Inflammatory macrophage (primary cell): Measurements from ENCODE around the gene CYP2D6.
"Not testable (repeated sequence)": the region's sequence is repeated elsewhere in the genome, so short reads cannot be mapped to it uniquely, and the experiment has no call there.

Experiments
- DNase-seq, 2 donors: peaks; one replicate each; pipeline ENCODE4 v3.0.0-alpha.2; 2020 to 2022

CYP2D6 gene

DNA sequence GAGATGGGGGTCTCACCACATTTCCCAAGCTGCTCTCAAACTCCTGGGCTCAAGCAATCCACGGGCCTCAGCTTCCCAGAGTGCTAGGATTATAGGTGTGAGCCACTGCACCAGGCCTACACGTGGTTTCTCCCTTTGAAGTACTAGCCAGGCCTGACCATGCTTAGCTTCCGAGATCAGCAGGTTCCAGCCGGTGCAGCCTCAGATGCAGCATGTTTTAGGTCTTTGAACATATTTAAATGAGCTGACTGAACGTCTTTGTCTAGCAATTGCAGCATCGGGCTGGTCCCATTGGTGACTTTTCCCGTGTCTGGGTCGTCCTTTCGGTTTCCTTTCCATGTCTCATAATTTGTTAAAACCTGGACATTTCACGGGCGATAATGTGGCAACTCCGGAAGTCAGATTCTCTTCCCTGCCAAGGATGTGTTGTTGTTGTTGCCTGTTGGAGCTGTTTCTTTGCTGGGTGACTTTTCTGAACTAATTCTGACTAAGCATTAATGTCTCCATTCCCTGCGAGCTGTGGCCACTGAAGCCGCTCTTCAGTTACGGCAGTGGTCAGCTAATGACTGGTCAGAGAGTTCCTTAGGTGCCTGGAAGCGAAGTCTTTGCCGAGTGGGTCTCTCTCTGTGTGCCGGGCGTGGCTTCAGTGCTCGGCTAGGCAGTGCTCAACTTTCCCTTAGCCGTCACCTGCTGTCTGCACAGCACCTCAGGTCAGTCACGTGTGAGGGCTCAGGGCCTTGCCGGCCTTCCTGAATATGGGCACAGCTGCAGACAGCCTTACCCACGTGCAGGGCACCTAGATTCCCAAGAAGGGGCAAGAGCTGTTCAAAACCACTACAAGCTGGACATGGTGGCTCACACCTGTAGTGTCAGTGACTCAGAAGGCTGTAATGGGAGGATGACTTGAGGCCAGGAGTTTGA, 3.8 kb upstream of the CYP2D6 start:
- DNase-seq = no peak

DNA sequence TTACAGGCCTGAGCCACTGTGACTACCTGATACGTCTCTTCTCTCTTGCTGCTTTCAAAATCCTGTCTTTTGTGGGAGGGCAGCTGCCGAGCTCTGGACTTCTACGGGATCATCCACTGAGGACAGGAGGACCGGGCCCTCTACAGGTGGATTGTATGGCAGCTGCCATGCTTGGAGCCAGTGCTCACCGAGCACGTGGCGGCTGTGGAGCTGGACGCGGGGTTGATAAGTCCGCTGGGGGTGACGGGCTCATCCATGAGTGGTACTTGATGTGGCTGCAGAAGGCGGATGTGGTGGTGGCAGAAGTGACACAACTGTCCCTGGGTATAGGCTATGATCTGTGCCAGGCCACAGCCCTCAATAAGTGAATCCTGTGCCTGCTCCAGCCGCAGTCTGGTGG, 1.8 kb upstream of the CYP2D6 start:
- DNase-seq = no peak

DNA sequence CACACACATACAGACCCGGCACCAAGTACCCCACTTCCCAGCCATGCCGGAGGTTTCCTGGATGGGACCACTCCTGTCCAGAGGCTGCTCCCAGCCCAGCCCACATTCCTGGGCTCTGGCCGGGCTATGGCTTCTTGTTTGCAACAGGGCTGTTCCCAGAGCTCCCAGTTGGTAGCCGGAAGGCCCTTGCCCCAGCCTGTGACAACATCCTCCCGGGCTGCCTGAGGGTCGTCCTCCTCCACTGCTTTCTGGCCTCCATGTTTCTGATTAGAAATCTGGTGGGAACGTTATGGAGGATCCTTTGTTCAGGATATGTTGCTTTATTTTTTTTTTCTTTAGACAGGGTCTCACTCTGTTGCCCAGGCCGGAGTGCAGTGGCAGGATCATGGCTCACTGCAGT, 952 bp upstream of the CYP2D6 start:
- no peak for DNase-seq

DNA sequence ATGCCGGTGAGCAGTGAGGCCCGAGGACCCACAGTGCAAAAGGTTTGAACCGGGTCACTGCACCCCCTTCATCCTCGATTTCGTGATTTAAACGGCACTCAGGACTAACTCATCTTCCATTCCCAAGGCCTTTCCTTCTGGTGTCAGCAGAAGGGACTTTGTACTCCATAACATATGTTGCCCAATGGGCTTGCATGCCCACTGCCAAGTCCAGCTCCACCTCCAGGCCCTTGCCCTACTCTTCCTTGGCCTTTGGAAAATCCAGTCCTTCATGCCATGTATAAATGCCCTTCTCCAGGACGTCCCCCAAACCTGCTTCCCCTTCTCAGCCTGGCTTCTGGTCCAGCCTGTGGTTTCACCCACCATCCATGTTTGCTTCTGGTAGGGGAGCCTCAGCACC, 428 bp downstream of the CYP2D6 start:
- not testable (repeated sequence) for DNase-seq

DNA sequence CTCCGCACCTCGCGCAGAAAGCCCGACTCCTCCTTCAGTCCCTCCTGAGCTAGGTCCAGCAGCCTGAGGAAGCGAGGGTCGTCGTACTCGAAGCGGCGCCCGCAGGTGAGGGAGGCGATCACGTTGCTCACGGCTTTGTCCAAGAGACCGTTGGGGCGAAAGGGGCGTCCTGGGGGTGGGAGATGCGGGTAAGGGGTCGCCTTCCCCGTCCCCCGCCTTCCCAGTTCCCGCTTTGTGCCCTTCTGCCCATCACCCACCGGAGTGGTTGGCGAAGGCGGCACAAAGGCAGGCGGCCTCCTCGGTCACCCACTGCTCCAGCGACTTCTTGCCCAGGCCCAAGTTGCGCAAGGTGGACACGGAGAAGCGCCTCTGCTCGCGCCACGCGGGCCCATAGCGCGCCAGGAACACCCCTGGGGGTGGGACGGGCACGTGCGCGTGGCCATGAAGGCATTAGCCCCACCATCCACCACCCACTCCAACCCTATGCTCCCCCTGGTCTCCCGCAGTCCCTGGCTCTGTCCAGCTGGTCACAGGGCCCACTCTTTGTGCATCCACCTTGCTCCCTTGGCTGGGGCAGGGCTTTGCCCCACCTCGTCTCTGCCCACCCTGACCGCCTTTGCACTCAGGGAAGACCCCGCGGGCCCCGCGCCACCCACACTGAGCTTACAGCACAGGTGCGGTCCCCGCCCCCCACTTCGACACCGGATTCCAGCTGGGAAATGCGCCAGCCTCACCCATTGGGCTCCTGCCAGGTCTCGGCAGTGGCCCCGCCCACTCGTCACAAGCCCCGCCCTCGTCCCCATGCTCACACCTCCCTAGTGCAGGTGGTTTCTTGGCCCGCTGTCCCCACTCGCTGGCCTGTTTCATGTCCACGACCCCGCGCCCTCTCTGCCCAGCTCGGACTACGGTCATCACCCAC, 1.6 kb downstream of the CYP2D6 start:
- DNase-seq = not testable (repeated sequence)

DNA sequence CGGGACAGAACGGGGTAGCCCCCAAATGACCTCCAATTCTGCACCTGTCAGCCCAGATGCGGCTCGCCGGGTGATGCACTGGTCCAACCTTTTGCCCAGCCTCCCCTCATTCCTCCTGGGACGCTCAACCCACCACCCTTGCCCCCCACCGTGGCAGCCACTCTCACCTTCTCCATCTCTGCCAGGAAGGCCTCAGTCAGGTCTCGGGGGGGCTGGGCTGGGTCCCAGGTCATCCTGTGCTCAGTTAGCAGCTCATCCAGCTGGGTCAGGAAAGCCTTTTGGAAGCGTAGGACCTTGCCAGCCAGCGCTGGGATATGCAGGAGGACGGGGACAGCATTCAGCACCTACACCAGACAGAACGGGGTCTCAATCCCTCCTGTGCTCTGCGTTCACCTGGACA, 2.6 kb downstream of the CYP2D6 start:
- not testable (repeated sequence) for DNase-seq

DNA sequence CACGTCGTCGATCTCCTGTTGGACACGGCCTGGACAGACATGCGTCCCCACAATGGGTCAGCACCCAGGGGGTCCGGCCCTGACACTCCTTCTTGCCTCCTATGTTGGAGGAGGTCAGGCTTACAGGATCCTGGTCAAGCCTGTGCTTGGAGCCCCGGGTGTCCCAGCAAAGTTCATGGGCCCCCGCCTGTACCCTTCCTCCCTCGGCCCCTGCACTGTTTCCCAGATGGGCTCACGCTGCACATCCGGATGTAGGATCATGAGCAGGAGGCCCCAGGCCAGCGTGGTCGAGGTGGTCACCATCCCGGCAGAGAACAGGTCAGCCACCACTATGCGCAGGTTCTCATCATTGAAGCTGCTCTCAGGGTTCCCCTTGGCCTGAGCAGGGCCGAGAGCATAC, 3.0 kb downstream of the CYP2D6 start:
- no peak for DNase-seq

DNA sequence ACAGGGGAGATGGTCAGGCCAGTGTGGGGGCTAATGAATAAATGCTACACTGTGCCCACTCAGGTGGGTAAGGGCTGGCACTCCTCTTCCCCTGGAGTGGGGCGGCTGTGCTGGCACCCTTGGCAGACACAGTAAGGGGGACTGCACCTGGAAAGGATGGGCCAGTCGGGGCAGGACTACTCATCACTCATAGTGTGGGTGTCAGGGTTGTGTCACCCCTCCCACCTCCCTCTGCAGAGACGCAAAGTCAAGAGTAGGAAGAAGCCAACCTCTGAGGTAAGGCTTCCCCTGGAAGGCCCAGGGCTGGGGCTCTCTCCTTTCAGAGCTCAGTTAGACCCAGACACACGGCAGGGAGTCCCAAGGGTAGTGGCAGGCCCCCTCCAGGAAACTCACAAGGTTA, 7.1 kb downstream of the CYP2D6 start:
- DNase-seq = not testable (repeated sequence)

DNA sequence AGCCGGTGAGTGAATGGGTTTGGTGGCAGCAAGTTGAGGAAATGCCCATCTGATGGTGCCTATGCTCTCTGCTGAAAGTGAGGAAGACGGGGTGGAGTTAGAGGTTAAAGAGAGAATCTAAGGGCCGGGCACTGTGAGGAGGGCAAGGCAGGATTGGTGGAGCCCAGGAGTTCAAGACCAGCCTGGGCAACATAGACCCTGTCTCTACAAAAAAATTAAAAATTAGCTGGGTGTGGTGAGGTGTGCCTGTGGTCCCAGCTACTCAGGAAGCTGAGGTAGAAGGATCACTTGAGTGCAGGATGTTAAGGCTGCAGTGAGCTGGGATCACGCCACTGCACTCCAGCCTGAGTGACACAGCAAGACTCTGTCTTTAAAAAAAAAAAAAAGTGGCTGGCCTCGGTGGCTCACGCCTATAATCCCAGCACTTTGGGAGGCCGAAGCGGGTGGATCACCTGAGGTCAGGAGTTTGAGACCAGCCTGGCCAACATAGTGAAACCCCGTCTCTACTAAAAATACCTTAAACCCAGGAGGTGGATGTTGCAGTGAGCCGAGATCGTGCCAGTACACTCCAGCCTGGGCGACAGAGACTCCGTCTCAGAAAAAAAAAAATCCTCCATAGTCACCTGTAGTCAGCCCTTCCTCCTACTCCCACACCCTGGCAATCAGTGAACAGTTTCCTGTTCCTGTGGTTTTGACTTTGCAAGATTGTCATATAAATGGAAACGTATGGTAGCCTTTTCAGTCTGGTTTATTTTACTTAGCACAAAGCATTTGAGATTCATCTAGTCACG, 10.2 kb downstream of the CYP2D6 start:
- DNase-seq = peak; percentile 7 to 15

DNA sequence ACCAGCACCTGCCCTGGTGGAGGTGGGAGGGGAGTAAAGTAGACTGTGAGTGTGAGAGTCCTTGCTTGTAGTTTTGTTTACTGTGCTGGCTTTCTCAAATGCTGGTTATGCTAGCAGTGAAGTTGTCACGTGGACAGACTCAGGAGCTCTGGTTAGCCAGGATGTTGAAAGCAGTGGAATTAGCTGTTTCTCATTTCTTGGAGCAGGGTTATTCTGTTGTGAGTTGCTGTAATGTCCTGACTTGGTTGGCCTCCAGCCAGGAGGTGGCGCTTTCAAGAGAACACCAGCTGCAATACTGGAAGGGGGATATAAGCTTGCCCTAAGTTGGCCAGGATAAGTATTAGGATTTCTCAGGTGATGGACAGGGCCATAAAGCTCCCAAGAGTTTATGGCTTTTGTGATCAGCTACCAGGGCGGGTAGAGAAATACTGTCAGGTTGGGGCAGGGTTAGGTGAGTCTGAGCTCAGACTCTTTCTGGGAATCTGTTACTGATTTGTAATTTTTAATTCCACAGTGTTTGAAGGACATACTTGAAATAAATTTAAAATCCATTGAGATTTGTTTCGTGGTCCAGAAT, 13.7 kb downstream of the CYP2D6 start:
- DNase-seq = no peak

DNA sequence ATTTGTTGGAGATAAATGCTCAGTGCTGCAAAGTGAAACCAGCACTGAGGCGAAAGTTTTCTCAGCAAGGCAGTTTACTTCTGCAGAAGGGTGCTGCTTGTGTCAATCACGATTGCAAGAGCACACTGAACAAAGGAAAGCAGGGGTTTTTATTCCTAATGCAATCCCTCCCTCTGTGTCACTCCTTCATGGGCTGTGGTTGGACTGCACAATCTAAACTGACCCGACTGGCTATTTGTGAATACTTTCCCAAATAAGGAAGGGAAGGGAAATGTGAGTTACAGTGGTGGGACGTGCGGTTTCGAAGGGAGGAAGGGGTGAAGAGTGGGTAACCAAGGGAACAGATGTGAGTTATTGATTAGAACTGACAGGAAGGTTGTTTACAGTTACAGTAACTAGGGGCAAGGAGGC, 15.2 kb downstream of the CYP2D6 start:
- DNase-seq = not testable (repeated sequence)

DNA sequence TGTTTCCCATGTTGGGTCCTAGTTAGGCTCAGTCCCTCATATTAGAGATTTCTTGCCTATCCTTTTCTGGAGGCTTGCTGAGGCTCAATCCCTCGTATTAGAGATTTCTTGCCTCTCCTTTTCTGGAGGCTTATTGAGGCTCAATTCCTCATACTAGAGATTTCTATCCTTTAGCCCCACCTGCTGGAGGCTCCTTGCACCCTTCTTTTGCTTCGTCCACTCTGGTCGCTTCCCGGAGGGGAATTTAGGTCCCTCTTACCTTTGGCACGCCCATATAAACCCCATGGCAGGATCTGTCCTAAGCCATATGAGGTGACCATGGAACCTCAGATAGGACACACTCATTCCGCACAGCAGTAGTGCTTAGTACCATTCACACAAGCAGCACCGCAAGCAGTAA, 15.9 kb downstream of the CYP2D6 start:
- peak; percentile 9 to 17 for DNase-seq

DNA sequence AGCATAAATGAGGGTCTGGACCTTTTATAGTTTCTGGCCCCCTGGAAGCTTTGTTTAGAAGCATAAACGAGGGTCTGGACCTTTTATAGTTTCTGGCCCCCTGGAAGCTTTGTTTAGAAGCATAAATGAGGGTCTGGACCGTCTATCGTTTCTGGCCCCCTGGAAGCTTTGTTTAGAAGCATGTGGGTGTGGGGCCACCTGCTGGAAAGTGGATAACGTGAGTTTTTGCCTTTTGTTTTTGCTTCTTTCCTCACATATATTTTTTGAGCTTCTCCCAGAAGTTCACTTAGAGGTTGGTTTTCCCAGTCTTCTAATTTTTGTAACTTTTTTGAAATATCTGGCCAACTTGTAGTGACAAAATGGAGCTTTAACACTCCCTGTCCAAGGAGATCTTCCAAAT, 17.8 kb downstream of the CYP2D6 start:
- DNase-seq = not testable (repeated sequence)

DNA sequence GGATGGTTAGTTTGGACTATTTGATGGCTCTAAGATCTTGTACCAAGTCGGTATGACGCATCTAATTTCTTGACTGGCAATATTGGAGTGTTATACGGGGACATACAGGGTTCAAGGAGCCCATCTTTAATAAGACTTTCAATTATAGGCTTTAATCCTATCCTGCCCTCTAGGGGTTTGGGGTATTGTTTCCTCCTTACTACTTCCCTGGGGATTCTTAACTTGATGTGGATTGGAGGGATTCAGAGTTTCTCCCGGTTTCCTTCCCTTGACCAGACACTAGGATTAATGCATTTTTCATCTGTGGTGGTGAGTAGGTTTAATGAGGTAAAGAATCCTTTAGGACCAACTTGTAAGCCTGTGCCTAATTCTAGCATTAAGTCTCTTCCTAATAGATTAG, 18.8 kb downstream of the CYP2D6 start:
- DNase-seq = no peak

DNA sequence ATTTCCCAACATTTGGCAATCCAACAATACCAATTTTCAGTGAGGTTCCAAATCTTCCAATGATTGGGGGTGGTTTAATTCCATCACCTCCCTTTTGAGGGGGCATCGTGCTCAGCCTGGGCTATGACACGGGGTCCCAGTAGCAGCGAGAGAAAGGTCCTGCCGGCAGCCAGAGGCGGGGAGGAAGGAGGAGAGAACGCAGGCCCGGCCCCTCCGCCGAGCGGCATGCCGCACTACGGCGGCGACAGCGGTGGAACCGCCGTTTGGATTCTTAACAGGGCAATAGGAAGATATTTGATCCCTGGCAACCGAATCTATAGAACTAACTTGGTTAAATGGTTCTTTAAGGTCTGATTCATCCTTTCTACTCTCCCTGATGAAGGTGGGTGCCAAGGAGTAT, 21.8 kb downstream of the CYP2D6 start:
- DNase-seq = no peak

DNA sequence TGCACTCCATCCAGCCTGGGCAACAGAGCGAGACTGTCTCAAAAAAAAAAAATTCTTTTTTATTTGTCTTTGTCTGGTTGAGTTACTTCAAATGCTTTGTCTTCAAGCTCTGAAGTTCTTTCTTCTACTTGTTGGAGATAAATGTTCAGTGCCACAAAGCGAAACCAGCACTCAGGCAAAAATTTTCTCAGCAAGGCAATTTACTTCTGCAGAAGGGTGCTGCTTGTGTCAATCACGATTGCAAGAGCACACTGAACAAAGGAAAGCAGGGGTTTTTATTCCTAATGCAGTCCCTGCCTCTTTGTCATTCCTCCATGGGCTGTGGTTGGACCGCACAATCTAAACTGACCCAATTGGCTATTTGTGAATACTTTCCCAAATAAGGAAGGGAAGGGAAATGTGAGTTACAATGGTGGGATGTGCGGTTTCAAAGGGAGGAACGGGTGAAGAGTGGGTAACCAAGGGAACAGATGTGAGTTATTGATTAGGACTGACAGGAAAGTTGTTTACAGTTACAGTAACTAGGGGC, 26.2 kb downstream of the CYP2D6 start:
- not testable (repeated sequence) for DNase-seq

DNA sequence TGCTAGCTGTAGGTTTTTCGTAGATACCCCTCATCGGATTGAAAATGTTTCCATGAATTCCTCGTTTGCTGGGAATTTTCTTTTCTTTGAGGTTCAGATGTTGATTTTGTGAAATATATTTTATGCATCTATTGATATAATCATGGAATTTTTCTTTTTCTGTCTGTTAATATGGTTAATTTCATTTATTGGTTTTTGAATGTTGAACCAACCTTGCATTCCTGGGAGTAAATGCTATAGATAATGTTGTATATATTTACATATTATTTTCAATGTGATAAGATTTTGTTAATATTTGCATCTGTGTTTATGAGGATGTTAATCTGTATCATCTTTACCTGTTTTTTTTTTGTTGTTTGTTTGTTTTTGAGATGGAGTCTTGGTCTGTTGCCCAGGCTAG, 29.4 kb downstream of the CYP2D6 start:
- DNase-seq = no peak

DNA sequence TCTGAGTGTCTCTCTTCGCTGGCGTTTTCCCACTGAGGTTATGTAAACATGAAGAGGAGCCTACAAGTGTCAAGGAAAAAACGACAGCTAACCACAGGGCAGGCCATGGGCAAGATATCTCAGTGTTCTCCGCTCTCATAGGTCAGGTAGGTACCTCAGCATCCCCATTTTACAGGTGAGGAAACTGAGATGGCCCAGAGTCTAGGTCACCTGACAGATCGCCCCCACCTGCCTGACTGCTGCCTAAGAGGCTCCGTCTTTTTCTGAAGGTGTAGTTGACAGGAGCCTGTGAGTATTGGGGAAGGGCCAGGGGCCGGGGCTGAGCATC, 39.2 kb downstream of the CYP2D6 start:
- no peak for DNase-seq

DNA sequence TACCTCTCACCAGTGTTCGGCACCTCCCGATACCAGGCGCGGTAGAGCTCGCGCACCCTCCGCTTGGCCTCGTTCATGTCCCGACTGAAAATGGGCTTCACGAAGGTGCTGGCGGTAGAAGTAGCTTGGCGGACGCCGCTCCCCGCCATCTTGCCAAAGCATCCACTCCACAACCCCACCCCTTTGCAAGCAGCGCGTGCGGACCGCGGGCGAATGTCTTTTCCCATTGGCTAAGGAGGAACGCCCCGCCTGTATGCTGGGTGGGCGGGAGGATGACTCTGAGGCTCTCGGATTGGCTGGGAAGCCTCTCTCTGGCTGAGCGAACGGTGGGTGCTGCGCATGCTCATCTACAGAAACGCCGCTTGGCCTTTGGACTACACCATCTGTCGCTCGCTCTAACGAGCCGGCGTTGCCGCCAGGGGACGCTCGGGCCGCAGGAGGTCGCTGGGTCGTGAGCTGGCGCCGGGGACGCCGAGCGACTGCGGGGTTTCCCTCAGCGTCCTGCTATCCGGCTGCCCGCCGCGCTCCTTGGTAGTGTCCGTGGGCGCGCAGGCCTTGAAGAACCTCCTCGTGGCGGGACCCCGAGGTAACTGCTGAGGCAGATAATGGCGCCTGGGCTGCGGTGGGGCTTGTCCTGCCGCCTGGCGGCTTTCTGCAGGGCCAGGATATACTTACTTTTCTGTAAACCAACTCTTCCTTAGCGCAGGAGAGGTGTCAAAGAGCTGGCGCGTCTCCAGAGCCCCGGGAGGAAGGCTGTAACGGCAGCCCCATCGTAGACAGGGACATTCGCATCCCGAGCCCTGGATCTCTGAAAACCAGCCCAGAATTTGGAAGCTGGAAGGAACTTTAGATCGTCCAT, 39.8 kb downstream of the CYP2D6 start, which contains the start of gene NDUFA6:
TSS of gene NDUFA6 (minus strand) at position 177 of the 859 bp plus-strand sequence. CDS start at position 149, 28 bp downstream.
- DNase-seq = peak; percentile 100

DNA sequence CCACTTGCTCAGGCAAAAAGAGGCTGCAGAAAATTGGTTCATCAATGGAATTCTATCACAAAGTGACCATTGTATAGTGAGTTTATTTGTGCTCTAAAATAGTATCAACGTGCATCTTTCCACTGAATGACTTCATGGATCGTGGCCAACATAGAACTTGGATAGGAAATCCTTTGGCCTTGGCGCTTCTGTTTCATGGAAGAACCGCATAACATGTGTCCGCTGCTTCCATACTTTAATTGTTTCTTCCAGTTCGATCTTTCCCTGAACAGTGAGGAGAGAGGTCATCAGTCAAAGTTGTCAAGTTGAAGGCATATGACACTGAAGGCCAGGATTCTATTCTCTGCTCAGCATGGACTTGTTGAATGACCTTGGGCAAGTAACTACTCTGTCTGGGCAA, 44.6 kb downstream of the CYP2D6 start:
- no peak for DNase-seq

DNA sequence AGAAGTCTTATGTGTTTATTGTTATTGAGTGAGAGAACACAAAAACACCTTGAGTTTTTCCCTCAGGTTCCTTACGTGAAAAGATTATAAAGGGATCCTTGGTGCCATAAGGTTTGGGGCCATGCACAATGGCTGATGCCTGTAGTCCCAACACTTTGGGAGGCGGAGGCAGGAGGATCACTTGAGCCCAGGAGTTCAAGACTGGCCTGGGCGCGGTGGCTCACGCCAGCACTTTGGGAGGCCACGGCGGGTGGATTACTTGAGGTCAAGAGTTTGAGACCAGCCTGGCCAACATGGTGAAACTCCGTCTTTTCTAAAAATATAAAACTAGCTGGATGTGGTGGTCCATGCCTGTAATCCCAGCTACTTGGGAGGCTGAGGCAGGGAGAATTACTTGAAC, 45.7 kb downstream of the CYP2D6 start:
- no peak for DNase-seq
